Peyer's patch (tissue), 4 donors: Measurements from ENCODE around the gene AQP9.

Experiments used
- POLR2A ChIP-seq, 2 donors: fragments of 450-650 bp; IDR thresholded peaks; one replicate each; pipeline ENCODE4 v1.5.1; 2017; ENCODE audit warnings: antibody characterized with exemption in 2 of 2, mild to moderate bottlenecking in 2 of 2, moderate library complexity in 2 of 2
- TF ChIP-seq, protein P1 (sequence below), 6 experiments: fragments of 450-650 bp in 4 of 6; fragments of 200-600 bp in 2 of 6; sonication (generic) in 1 of 6; IDR thresholded peaks; one replicate each; pipeline ENCODE4 v1.5.1; 2017 to 2019; ENCODE audit warnings: antibody characterized with exemption in 6 of 6, mild to moderate bottlenecking in 3 of 6, moderate library complexity in 1 of 6

DNA sequence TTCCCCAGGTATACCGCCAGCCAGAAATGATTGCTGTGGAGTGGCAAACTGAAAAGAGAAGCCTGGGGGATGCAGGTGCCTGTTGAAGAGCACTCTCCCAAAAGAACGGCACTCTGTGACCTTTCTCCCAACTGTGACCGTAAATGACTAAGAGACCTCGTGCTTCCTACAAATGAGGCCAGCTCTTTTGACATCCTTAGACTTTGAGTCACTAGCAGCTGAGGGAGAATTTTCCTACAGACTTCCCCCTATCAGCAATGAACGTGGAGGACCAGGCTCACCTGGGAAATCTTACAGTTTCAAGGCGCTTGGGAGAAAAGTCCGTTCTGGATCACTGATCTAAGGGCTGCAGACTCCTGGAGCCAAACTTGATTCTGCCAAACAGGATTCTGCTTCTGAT lies 8.6 kb downstream of the AQP9 start:
- TF ChIP-seq POLR2A (IDR thresholded peaks at IDR 0.05) = no peak
- TF ChIP-seq, protein P1, sequence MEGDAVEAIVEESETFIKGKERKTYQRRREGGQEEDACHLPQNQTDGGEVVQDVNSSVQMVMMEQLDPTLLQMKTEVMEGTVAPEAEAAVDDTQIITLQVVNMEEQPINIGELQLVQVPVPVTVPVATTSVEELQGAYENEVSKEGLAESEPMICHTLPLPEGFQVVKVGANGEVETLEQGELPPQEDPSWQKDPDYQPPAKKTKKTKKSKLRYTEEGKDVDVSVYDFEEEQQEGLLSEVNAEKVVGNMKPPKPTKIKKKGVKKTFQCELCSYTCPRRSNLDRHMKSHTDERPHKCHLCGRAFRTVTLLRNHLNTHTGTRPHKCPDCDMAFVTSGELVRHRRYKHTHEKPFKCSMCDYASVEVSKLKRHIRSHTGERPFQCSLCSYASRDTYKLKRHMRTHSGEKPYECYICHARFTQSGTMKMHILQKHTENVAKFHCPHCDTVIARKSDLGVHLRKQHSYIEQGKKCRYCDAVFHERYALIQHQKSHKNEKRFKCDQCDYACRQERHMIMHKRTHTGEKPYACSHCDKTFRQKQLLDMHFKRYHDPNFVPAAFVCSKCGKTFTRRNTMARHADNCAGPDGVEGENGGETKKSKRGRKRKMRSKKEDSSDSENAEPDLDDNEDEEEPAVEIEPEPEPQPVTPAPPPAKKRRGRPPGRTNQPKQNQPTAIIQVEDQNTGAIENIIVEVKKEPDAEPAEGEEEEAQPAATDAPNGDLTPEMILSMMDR (IDR thresholded peaks at IDR 0.05) = no peak
